KBM-7 (cell line): ENCODE results near the gene RAF1.
"Not testable (repeated sequence)": the region's sequence is repeated elsewhere in the genome, so short reads cannot be mapped to it uniquely, and the experiment has no call there.

Experiments used
- DNase-seq: peaks from one replicate; pipeline ENCODE4 v3.0.0-alpha.2; 2015
- in situ Hi-C: fragments of 300-500 bp; cut with MboI; formaldehyde crosslinking; loops from 2 replicates; pipeline ENCODE4 v1.14.3; 2020; ENCODE audit warnings: low sequenced_read_pairs, low pct_unique_long_range_greater_than_20kb, mixed read lengths

Gene RAF1

DNA sequence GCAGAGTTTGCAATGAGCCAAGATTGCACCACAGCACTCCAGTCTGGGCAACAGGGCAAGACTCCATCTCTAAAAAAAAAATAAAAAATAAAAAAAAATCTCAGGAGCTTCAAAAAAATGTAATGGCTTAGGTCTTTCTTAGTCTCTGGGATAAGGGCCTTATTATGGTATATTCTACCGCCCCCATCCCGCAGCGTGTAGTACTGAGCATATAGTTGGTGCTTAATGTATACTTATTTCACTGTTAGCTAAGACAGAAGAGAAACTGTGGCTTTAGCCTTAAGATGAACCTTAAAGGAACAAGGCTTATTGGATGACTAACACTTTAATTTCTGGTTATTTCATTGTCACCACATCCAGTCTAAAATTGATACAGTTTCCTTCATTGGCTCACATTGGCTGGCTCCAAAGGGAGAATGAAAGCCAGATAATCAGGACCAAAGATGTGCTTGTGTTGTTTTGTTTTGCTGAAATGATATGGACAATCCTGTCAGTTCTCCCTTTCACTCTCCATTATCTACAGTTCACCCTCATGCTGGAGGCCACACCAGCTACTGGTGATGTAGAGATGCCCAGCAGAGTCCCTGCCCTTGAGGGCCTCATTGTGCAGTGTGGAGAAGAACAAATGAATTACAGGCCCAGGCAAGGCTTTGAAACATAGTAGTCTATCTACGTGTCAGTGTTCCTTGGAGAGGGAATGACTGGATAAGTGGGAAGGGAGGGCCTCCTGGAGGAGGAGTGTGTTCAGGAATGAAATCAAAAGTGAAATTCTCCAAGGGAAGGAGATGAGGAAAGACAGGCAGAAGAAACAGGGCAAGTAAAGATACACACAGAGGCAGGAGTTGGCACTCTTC, 17.4 kb upstream of the RAF1 start:
- in situ Hi-C loops = no loop called here
- no peak for DNase-seq

DNA sequence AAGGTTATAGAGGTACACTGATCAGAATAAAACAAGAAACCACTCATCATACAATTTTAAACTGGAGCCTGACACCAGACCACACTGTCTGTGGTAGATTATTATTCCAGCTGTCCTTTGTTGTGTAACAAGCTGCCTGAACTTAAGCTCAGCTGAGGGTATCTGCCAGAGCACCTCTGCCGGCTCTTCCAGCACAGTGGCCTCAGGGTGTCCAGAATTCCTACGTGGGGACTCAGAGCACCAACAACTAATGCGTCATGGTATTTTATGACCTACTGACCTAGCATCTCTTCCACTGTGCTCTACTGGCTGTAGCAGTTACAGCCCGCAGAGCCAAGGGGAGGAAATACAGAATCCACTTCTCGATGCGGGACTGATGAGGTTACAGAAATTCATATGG, 15.6 kb upstream of the RAF1 start:
- no peak for DNase-seq
- in situ Hi-C loops = no loop called here

GRCh38 chr3:12677616-12678015, 13.7 kb upstream of the RAF1 start:
- in situ Hi-C loops = no loop called here
- no peak for DNase-seq

DNA sequence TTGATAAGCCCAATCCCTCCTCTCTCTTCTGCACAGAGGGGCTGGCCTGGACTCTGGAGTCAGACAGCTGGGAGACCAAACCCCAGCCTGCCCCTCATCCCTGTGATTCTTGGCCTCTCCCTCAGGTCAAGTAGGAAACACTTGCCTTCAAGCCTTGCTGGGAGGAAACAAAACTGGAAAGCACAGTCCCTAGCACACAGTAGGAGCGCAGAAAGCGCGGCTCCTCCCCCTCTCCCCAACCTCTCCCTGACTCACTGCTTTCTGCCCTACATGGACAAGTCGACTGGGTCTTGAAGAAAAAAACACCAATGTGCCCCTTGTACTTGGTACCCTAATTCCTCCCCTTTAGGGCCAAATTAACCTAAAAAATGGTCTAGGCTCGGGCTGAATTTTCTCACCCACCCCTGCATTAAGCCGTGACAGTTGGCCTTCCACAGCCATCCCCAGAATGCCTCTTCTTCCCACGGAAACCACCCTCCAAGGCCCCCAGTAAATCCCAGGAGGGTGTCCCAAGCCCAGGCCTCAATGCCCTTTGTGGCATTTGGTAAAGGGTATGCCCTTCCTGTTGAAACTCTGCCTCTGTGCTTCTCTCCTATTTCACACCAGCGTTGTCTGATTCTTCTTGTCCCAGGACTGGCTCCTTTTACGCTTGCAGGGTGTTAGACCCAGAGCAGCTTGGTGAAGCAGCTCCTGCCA, 11.3 kb upstream of the RAF1 start:
- in situ Hi-C loops = no loop called here
- no peak for DNase-seq

DNA sequence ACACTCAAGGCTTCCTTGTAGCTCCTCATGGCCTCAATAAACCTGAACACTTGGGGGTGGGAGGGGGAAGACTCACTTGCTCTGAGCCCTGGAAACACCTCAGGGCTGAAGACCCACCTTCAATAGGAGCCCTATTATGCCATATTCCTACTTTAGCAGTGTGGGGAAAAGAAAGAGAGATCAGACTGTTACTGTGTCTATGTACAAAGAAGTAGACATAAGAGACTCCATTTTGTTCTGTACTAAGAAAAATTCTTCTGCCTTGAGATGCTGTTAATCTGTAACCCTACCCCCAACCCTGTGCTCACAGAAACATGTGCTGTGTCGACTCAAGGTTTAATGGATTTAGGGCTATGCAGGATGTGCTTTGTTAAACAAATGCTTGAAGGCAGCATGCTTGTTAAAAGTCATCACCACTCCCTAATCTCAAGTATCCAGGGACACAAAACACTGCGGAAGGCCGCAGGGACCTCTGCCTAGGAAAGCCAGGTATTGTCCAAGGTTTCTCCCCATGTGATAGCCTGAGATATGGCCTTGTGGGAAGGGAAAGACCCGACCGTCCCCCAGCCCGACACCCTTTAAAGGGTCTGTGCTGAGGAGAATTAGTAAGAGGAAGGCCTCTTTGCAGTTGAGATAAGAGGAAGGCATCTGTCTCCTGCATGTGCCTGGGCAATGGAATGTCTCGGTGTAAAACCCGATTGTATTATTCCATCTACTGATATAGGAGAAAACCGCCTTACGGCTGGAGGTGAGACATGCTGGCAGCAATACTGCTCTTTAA, 10.2 kb upstream of the RAF1 start:
- DNase-seq, in situ Hi-C loops: not testable (repeated sequence)

DNA sequence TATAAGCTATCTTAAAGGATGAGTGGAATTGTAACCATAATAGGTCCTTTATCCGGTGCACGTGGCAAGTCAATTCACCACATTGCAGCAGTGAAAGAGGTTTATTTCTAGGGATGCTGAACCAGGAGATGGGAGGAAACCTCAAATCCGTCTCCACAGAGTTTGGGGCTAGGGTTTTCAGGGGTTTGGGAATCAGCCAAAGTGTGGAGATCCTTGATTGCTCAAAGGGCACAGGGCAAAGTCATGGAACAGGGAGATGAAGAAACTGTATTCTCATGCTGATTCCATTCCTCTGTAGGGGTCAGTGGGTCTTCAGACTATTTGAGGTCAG, 7.2 kb upstream of the RAF1 start:
- DNase-seq = no peak
- in situ Hi-C loops = no loop called here

DNA sequence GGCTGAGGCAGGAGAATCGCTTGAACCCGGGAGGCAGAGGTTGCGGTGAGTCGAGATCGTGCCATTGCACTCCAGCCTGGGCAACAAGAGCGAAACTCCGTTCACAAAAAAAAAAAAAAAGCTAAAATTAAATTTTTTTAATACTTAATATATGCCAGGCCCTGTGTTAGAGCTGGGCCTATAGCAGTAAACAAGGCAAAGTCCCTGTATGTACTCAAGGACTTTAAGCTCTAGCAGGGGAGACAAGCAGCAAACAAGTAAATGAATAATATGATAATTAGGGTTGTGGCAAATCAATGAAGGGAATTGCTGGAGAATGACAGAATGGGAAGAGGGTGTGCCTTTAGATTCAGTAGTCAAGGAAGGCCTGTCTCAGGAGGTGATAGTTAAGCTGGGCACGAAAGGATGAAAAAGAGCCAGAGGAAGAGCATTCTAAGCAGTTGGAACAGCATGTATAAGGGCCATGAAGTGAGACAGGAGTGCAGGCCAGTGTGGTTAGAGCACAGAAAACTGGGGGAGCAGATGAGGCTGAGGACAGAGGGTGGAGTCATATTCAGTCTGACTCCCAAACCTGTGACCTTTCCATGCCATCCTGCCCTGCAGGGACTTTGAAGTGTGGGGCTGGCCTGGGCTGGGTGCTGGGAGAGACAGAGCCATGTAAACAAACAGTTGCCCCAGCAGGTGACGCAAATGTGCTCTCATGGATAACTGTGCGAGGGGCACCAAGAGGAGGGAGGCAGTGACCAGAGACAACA, 6.6 kb upstream of the RAF1 start:
- DNase-seq = no peak
- in situ Hi-C loops = no loop called here

- no peak for DNase-seq
- in situ Hi-C loops = no loop called here
Observed at GRCh38 chr3:12663401-12663935, 449 bp downstream of the RAF1 start.

- in situ Hi-C loops = no loop called here
- DNase-seq = peak; percentile 47
Observed at GRCh38 chr3:12662593-12663400, 1.1 kb downstream of the RAF1 start.

DNA sequence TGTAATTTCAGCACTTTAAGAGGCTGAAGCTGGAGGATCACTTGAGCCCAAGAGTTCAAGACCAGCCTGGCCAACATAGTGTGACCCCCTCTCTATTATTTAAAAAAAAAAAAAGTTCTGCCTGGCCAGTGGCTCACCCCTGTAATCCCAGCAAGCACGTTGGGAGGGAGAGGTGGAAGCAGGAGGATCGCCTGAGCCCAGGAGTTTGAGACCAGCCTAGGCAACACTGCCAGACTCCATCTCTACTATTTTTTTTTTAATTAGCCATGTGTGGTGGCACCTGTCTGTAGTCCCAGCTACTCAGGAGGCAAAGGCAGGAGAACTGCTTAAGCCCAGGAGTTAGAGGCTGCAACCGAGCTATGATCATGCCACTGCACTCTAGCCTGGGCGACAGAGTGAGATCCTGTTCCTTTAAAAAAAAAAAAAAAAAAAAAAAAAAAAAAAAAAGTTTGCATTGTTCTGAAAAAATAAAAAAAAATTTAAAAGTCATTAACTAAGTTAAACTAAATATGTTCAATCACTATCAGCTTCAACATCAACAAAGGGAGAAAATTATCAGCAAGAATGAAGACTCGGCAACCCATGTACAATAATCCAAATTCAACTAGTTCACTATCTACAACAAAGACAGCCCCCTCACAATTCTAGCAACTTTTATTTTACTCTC, 1.9 kb downstream of the RAF1 start:
- in situ Hi-C loops = no loop called here
- DNase-seq = peak; percentile 19

GRCh38 chr3:12661375-12661774, 2.5 kb downstream of the RAF1 start:
- DNase-seq = not testable (repeated sequence)

GRCh38 chr3:12660196-12660595, 3.7 kb downstream of the RAF1 start:
- DNase-seq = no peak
- in situ Hi-C loops = no loop called here

More at GRCh38 chr3:12661375-12661774, 2.5 kb downstream of the RAF1 start:
- in situ Hi-C loops = not testable (repeated sequence)

DNA sequence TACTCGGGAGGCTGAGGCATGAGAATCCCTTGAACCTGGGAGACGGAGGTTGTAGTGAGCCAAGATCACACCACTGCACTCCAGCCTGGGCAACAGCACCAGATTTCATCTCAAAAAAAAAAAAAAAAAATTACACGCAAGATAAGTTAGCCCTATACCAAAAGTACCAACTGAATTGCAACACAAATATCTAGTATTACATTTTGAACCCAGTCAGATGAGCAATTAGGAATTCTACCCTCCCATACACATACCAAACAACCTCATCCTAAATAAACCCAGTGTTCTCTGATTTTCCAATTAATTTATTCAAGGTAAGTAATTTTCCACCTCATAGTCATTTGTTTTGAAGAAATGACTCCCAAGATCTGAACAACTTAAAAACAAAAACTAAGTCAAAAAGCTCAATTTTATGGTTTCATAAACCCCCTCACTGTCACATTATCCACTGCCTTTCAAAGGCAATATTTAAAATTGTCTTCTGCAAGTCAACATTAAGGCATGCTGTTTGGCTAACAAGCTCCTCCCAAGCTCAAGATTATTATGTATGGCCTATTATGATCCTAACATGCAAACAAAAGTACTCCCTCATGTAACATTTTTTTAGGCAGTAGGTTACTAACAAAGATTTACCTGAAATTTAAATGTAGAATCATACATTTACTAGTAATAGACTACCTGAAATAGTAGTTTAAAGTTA, 4.5 kb downstream of the RAF1 start:
- no peak for DNase-seq
- in situ Hi-C loops = no loop called here

- in situ Hi-C loops = no loop called here
- DNase-seq = no peak
Observed at GRCh38 chr3:12658593-12659058, 5.3 kb downstream of the RAF1 start.

- in situ Hi-C loops = no loop called here
- DNase-seq = no peak
Observed at GRCh38 chr3:12656850-12657249, 7.1 kb downstream of the RAF1 start.

- in situ Hi-C loops = no loop called here
- DNase-seq = no peak
Observed at GRCh38 chr3:12656193-12656592, 7.7 kb downstream of the RAF1 start.

DNA sequence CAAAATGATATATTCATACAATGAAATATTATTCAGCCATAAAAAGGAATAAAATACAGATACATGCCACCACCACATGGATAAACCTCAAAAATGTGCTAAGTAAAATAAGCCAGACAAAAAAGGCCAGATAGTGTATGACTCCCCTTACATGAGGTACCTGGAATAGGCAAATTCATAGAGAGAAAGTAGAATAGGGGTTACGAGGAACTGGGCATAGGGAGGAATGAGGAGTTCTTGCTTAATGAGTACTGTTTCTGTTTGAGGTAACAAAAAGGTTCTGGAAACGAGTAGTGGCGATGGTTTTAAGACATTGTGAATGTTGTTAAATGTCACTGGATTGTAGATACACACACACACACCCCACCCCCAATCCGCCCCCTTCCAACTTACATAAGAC, 8.2 kb downstream of the RAF1 start:
- in situ Hi-C loops = no loop called here
- DNase-seq = no peak
